ENCODE measurements around the gene CLEC4G.
"Not testable (repeated sequence)": the region's sequence is repeated elsewhere in the genome, so short reads cannot be mapped to it uniquely, and the experiment has no call there.

CLEC4G gene

GRCh38 chr19:7748171-7748570, 16.3 kb upstream of the CLEC4G start:
- TF ChIP-seq, protein P1, sequence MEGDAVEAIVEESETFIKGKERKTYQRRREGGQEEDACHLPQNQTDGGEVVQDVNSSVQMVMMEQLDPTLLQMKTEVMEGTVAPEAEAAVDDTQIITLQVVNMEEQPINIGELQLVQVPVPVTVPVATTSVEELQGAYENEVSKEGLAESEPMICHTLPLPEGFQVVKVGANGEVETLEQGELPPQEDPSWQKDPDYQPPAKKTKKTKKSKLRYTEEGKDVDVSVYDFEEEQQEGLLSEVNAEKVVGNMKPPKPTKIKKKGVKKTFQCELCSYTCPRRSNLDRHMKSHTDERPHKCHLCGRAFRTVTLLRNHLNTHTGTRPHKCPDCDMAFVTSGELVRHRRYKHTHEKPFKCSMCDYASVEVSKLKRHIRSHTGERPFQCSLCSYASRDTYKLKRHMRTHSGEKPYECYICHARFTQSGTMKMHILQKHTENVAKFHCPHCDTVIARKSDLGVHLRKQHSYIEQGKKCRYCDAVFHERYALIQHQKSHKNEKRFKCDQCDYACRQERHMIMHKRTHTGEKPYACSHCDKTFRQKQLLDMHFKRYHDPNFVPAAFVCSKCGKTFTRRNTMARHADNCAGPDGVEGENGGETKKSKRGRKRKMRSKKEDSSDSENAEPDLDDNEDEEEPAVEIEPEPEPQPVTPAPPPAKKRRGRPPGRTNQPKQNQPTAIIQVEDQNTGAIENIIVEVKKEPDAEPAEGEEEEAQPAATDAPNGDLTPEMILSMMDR (IDR thresholded peaks at IDR 0.05; ENCODE audit: low read depth, low read length), result no peak
- in situ Hi-C loops (cut with HindIII; ENCODE audit: low sequenced_read_pairs), result no loop called here

DNA sequence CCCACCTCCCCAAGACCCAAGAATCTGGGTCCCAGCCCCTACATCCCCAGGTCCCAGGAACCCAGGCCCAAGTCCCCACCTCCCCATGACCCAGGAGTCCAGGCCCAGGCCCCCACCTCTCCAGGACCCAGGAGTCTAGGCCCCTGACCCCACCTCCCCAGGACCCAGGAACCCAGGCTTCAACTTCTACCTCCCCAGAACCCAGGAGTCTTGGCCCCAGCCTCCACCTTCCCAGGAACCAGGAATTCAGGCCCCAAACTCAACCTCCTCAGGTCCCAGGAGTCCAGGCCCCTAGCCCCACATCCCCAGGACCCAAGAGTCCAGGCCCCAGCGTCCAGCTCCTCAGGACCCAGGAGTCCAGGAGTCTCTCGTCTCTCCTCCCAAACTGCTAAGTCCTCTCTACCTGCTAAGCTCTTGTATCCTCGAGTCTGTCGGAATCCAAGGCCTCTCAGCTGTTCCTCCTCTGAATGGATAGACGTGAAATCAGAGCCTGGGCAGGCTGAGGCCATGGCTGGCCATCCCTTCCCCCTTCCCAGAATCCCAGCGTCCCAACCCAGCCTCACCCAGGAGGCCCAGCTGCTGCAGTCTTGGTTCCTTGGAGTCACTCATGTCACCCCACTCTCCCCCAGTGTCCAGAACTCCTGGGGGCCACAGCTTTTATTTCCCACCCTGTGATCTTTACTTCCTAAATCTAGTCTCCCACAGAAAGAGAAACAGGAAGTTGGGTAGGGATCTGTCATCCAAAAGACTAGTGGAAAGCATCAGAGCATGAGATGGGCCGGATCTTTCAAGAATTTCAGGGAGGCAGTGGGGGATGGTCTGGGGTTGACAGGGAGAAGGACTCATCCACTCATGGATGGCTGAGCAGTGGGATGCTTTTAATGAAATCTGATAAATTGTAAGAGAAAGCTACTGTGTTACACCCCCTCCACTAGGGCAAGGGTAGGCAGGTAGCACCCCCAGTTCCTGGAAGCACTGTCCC, 15.3 kb upstream of the CLEC4G start, which contains the start of gene CD209:
CD209 (minus strand) TSS at position 632 of the 982 bp plus-strand sequence; CDS start at position 609, 23 bp downstream.
- no peak within 1 kb of the TSS for H3K4me3 ChIP-seq (ENCODE audit: low read depth, low read length)
- in situ Hi-C loops (cut with HindIII; ENCODE audit: low sequenced_read_pairs), result no loop called here
- TF ChIP-seq, protein P1 (IDR thresholded peaks at IDR 0.05; ENCODE audit: low read depth, low read length), result no peak
- DNase-seq (ENCODE audit: low read depth, low spot score), result no peak

More at GRCh38 chr19:7748171-7748570, 16.3 kb upstream of the CLEC4G start:
- DNase-seq (ENCODE audit: low read depth, low spot score), result no peak
- H3K4me3 ChIP-seq (ENCODE audit: low read depth, low read length), result no peak overlapping the region

- in situ Hi-C loops (cut with HindIII; ENCODE audit: low sequenced_read_pairs); H3K4me3 ChIP-seq (ENCODE audit: low read depth, low read length); DNase-seq (ENCODE audit: low read depth, low spot score): not testable (repeated sequence)
These were observed 14.4 kb upstream of the CLEC4G start for GRCh38 chr19:7746306-7746705.

DNA sequence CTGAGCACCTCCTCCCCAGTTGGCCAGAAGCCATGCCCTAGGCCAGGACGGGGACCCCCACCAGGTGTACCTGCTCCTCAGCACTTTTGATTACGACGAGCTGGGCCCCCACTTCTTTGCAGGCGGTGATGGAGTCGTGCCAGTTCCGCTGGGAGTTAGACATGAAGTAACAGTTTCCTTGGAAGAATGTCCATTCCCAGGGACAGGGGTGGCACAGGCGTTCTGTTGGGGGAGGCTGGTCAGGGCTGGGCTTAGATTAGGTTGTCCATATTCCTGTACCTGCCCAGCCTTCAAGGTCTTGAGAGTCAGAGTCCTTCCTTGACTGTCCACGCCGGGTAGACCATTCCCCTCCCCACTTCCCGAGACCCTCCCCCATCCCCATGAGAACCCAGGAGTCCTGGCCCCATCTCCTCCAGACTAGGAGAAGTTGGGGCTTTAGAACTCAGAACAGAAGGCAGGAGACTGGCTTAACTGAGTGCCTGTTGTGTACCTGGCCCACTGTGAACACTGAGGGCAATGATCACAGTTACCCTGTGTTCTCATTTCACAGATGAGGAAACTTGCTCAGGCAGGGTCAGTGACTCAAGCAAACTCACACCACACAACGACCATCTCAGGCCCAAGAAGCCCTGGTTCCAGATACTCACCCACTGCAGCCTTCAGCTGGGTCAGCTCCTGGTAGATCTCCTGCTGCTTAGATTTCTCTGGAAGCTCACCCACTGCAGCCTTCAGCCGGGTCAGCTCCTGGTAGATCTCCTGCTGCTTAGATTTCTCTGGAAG, 13.2 kb upstream of the CLEC4G start:
- DNase-seq (ENCODE audit: low read depth, low spot score), result no peak
- no peak overlapping the region for H3K4me3 ChIP-seq (ENCODE audit: low read depth, low read length)
- TF ChIP-seq, protein P1 (IDR thresholded peaks at IDR 0.05; ENCODE audit: low read depth, low read length), result no peak
- in situ Hi-C loops (cut with HindIII; ENCODE audit: low sequenced_read_pairs), result no loop called here

- TF ChIP-seq, protein P1 (IDR thresholded peaks at IDR 0.05; ENCODE audit: low read depth, low read length), result no peak
- no peak for DNase-seq (ENCODE audit: low read depth, low spot score)
- in situ Hi-C loops (cut with HindIII; ENCODE audit: low sequenced_read_pairs), result no loop called here
- H3K4me3 ChIP-seq (ENCODE audit: low read depth, low read length), result no peak overlapping the region
These were observed 12.4 kb upstream of the CLEC4G start for GRCh38 chr19:7744199-7744786.

- in situ Hi-C loops (cut with HindIII; ENCODE audit: low sequenced_read_pairs), result no loop called here
- no peak for DNase-seq (ENCODE audit: low read depth, low spot score)
- no peak overlapping the region for H3K4me3 ChIP-seq (ENCODE audit: low read depth, low read length)
- TF ChIP-seq, protein P1 (IDR thresholded peaks at IDR 0.05; ENCODE audit: low read depth, low read length), result no peak
These were observed 11.5 kb upstream of the CLEC4G start for GRCh38 chr19:7743425-7743841.

All from astrocyte of the spinal cord (primary cell).